K562 (cell line): ENCODE measurements around the gene FERMT3. TPM values are rescaled to one million over a fixed set of nuclear protein-coding genes. Genes with fewer than 3 reads are reported as not detected.

ENCODE experiments used
- CBFA2T3 ChIP-seq: fragments of 450-650 bp; IDR thresholded peaks from 2 replicates; pipeline ENCODE4 v1.6.1; 2017
- CREB3 ChIP-seq: fragments of 450-650 bp; conservative IDR thresholded peaks from 2 replicates; pipeline ENCODE4 v1.6.1; 2016; ENCODE audit warnings: missing genetic modification characterization, low read depth, mild to moderate bottlenecking, missing compliant biosample characterization, moderate library complexity
- DNMT1 ChIP-seq: fragments of 450-650 bp; IDR thresholded peaks from 2 replicates; pipeline ENCODE4 v1.6.1; 2016; ENCODE audit warnings: antibody characterized with exemption, mild to moderate bottlenecking
- ETV1 ChIP-seq: fragments of 450-650 bp; conservative IDR thresholded peaks from 2 replicates; pipeline ENCODE4 v1.6.1; 2016; ENCODE audit warnings: missing genetic modification characterization, control low read depth, low read depth, missing compliant biosample characterization
- FIP1L1 ChIP-seq: fragments of 200-400 bp; formaldehyde crosslinking; IDR thresholded peaks from 2 replicates; pipeline ENCODE4 v1.6.1; 2018; ENCODE audit warnings: mild to moderate bottlenecking, low read depth, low read length; ENCODE audit not compliant: poor library complexity, severe bottlenecking
- FOS ChIP-seq: IDR thresholded peaks from 3 replicates; pipeline ENCODE4 v1.6.1; 2011; ENCODE audit not compliant: insufficient read length; ENCODE audit errors: extremely low read depth
- FOXO4 ChIP-seq: fragments of 450-650 bp; formaldehyde crosslinking; IDR thresholded peaks from 2 replicates; pipeline ENCODE4 v1.4.0; 2020; ENCODE audit warnings: mild to moderate bottlenecking, moderate library complexity
- LEF1 ChIP-seq: fragments of 450-650 bp; IDR thresholded peaks from 2 replicates; pipeline ENCODE4 v1.6.1; 2016; ENCODE audit warnings: mild to moderate bottlenecking
- PCBP2 ChIP-seq: fragments of 200-400 bp; formaldehyde crosslinking; IDR thresholded peaks from 2 replicates; pipeline ENCODE4 v1.6.1; 2018; ENCODE audit warnings: low read length, low read depth, mild to moderate bottlenecking, moderate library complexity; ENCODE audit not compliant: poor library complexity, severe bottlenecking
- POLR2A ChIP-seq: fragments of 450-650 bp; conservative IDR thresholded peaks from 2 replicates; pipeline ENCODE4 v1.6.1; 2016
- RBM34 ChIP-seq: fragments of 200-400 bp; formaldehyde crosslinking; IDR thresholded peaks from 2 replicates; pipeline ENCODE4 v1.6.1; 2018; ENCODE audit warnings: low read length, borderline replicate concordance; ENCODE audit not compliant: insufficient read depth
- SOX6 ChIP-seq: fragments of 450-650 bp; IDR thresholded peaks from 2 replicates; pipeline ENCODE4 v1.6.1; 2014; ENCODE audit warnings: mild to moderate bottlenecking
- ZFPM2 ChIP-seq: fragments of 250-450 bp; sonication (Bioruptor Pico); IDR thresholded peaks from 2 replicates; pipeline ENCODE4 v1.5.1; 2022; ENCODE audit warnings: mild to moderate bottlenecking
- ZNF146 ChIP-seq: IDR thresholded peaks from one replicate; pipeline ENCODE4 v1.6.1; 2018; ENCODE audit warnings: missing compliant biosample characterization; ENCODE audit not compliant: unreplicated experiment
- ZNF184 ChIP-seq: sonication (generic); formaldehyde crosslinking; IDR thresholded peaks from 2 replicates; pipeline ENCODE4 v1.5.0; 2020; ENCODE audit warnings: missing genetic modification reagents
- ZNF253 ChIP-seq: fragments of 250-450 bp; sonication (Bioruptor Pico); conservative IDR thresholded peaks from 2 replicates; pipeline ENCODE4 v1.6.1; 2021; ENCODE audit warnings: mild to moderate bottlenecking
- ZNF263 ChIP-seq: sonication (generic); formaldehyde crosslinking; IDR thresholded peaks from 2 replicates; pipeline ENCODE4 v1.8.0; 2022; ENCODE audit warnings: mild to moderate bottlenecking, missing genetic modification reagents, borderline replicate concordance
- ZNF57 ChIP-seq: fragments of 450-650 bp; formaldehyde crosslinking; IDR thresholded peaks from 2 replicates; pipeline ENCODE4 v1.4.0; 2020; ENCODE audit warnings: mild to moderate bottlenecking, moderate library complexity
- ZNF589 ChIP-seq: fragments of 200-800 bp; sonication (Bioruptor generic); IDR thresholded peaks from 2 replicates; pipeline ENCODE4 v1.6.1; 2016; ENCODE audit warnings: low read depth, missing genetic modification characterization, missing compliant biosample characterization
- polyA plus RNA-seq, 8 experiments: library from polyadenylated mRNA; depleted of rRNA in 4 of 8; stranded (reverse) in 5 of 8; unstranded in 3 of 8; fragments of >200 nt; fragmentation: Nextera tagmentation in 2 of 8; fragmentation: Illumina TruSeq in 1 of 8; extraction: Ambion mirVana in 2 of 8; extraction: Trizol in 1 of 8; gene quantifications; 2 replicates each; pipeline versions ENCODE4 v1.2.1 to v1.2.3, GENCODE V29; 2011 to 2014; ENCODE audit warnings: inconsistent platforms in 1 of 8, missing spikeins in 1 of 8
- total RNA-seq, 7 experiments: library from RNA; depleted of rRNA in 6 of 7; stranded (reverse); fragments of >200 nt in 6 of 7; fragmentation: Illumina TruSeq in 2 of 7; extraction: Trizol in 2 of 7; gene quantifications; 2 replicates each; pipeline versions ENCODE4 v1.2.1 to v1.2.3, GENCODE V29; 2011 to 2021; ENCODE audit warnings: low replicate concordance in 1 of 7
- TF ChIP-seq, protein P1 (sequence below), 2 experiments: fragments of 450-650 bp in 1 of 2; sonication (generic) in 1 of 2; formaldehyde crosslinking; conservative IDR thresholded peaks; 2 replicates each; pipeline versions ENCODE4 v1.4.0 to v1.8.1; 2020 to 2022; ENCODE audit warnings: mild to moderate bottlenecking in 1 of 2, missing genetic modification reagents in 1 of 2
- TF ChIP-seq, protein P2 (sequence below): sonication (generic); formaldehyde crosslinking; IDR thresholded peaks from 2 replicates; pipeline ENCODE4 v1.9.0; 2022; ENCODE audit warnings: mild to moderate bottlenecking, missing genetic modification reagents
- TF ChIP-seq, protein P3 (sequence below): IDR thresholded peaks from 2 replicates; pipeline ENCODE4 v1.6.1; 2011; ENCODE audit not compliant: insufficient read length; ENCODE audit errors: extremely low read depth
- TF ChIP-seq, protein P4 (sequence below): sonication (generic); formaldehyde crosslinking; IDR thresholded peaks from 2 replicates; pipeline ENCODE4 v1.8.0; 2023; ENCODE audit warnings: mild to moderate bottlenecking, missing genetic modification reagents

Gene FERMT3
- total and polyA plus RNA-seq, 9 of the 15 experiments (the other 6 are each of a cell fraction or from before 2014, with no cell fraction given) = 3.2 to 275 (median 79.7) TPM

GRCh38 chr11:64246871-64247728 is 40.6 kb downstream of the FERMT3 start, which contains the start of gene PPP1R14B (continued):
- TF ChIP-seq ZNF589 (CRISPR knock-in tag) (0 out of 2 replicates have a peak, but pooled peaks have one; percentile 19), FOXO4 (CRISPR knock-in tag) (no peak), CREB3 (tag) (0 out of 2 replicates have a peak, but pooled peaks have one; percentile 12), CBFA2T3 (no peak), RBM34 (no peak), FOS (no peak), PCBP2 (no peak), ZNF146 (peak; percentile 5), ZFPM2 (no peak), POLR2A (peak; percentile 90), SOX6 (0 out of 2 replicates have a peak, but pooled peaks have one; percentile 8), DNMT1 (no peak), LEF1 (peak; percentile 38; the same call in 1 of the 2 replicates), FIP1L1 (peak; percentile 62), ZNF263 (no peak), ZNF57 (CRISPR knock-in tag) (no peak), ETV1 (tag) (0 out of 2 replicates have a peak, but pooled peaks have one; percentile 20), ZNF253 (CRISPR knock-in tag) (no peak), ZNF184 (CRISPR knock-in tag) (no peak)
- TF ChIP-seq, protein P1, sequence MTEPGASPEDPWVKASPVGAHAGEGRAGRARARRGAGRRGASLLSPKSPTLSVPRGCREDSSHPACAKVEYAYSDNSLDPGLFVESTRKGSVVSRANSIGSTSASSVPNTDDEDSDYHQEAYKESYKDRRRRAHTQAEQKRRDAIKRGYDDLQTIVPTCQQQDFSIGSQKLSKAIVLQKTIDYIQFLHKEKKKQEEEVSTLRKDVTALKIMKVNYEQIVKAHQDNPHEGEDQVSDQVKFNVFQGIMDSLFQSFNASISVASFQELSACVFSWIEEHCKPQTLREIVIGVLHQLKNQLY (CRISPR knock-in tag; conservative IDR thresholded peaks at IDR 0.05) = no peak
- TF ChIP-seq, protein P2, sequence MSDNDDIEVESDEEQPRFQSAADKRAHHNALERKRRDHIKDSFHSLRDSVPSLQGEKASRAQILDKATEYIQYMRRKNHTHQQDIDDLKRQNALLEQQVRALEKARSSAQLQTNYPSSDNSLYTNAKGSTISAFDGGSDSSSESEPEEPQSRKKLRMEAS (CRISPR knock-in tag) = peak; percentile 97
- TF ChIP-seq, protein P3, sequence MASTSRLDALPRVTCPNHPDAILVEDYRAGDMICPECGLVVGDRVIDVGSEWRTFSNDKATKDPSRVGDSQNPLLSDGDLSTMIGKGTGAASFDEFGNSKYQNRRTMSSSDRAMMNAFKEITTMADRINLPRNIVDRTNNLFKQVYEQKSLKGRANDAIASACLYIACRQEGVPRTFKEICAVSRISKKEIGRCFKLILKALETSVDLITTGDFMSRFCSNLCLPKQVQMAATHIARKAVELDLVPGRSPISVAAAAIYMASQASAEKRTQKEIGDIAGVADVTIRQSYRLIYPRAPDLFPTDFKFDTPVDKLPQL = no peak
- TF ChIP-seq, protein P4, sequence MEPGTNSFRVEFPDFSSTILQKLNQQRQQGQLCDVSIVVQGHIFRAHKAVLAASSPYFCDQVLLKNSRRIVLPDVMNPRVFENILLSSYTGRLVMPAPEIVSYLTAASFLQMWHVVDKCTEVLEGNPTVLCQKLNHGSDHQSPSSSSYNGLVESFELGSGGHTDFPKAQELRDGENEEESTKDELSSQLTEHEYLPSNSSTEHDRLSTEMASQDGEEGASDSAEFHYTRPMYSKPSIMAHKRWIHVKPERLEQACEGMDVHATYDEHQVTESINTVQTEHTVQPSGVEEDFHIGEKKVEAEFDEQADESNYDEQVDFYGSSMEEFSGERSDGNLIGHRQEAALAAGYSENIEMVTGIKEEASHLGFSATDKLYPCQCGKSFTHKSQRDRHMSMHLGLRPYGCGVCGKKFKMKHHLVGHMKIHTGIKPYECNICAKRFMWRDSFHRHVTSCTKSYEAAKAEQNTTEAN (CRISPR knock-in tag) = no peak
